CD4-positive, alpha-beta T cell treated with Interleukin-12 subunit alpha and Interleukin-12 subunit beta, for 1 hour (primary cell): ENCODE results near the gene CAMTA1.

Source experiments
- DNase-seq: peaks from one replicate; pipeline ENCODE4 v3.0.0-alpha.2; 2020

Gene CAMTA1

GRCh38 chr1:7495962-7496361 lies 710.7 kb downstream of the CAMTA1 start:
- DNase-seq: no peak

- no peak for DNase-seq
Observed at GRCh38 chr1:7497107-7497637, 711.9 kb downstream of the CAMTA1 start.

DNA sequence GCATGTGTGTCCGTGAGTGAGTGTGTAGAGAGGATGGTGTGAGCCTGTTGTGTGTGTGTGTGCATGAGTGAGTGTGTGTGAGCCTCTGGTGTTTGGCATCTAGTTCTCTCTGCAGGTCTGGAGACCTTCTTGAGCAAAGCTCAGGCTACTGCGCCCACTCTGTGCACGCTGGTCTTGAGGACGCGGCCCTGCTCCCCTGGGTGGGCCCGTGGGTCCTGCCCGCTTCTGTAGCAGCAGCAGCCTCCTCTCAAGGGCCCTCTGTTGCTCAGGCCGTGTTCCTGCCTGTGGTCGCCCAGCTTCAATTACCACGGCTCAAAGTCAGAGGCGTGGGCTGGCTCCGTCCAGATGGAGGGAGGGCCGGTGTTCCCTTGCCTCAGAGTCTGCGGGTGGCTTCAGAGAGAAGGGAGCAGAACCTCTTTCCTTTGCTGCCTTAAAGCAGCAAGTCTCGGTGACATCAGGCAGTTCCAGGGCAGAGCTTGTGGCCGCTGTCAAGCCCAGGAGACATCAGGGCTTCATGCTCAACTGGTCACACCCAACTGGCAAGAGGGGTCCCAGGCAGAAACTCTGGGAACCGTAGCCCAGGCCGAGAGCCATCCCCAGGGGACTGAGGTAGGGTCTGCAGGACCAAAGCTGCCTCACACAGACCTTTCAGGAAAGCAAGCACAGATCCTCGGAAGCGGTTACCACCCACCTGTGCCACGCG lies 715.3 kb downstream of the CAMTA1 start:
- no peak for DNase-seq

DNA sequence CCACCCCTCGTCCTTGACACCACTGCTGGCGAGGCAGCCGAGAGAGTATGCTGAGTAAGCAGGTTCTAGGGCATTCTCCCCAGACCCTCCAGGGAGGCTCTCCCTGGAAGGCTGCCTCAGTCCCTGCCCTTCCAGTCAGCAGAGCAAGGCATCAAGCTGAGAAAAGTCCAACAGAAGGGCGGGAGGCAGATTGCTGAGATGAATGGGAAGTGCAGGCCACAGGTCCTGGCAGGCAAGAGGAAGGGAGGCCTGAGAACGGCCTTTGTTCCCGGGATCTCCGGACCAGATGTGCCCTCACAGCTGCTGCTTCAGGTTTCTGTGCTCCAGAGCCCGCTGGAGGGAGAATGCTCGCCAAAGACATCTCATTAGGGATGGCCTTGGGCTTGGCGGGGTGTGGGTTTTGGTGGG lies 715.8 kb downstream of the CAMTA1 start:
- no peak for DNase-seq

- no peak for DNase-seq
Observed at GRCh38 chr1:7501723-7502603, 716.7 kb downstream of the CAMTA1 start.

DNA sequence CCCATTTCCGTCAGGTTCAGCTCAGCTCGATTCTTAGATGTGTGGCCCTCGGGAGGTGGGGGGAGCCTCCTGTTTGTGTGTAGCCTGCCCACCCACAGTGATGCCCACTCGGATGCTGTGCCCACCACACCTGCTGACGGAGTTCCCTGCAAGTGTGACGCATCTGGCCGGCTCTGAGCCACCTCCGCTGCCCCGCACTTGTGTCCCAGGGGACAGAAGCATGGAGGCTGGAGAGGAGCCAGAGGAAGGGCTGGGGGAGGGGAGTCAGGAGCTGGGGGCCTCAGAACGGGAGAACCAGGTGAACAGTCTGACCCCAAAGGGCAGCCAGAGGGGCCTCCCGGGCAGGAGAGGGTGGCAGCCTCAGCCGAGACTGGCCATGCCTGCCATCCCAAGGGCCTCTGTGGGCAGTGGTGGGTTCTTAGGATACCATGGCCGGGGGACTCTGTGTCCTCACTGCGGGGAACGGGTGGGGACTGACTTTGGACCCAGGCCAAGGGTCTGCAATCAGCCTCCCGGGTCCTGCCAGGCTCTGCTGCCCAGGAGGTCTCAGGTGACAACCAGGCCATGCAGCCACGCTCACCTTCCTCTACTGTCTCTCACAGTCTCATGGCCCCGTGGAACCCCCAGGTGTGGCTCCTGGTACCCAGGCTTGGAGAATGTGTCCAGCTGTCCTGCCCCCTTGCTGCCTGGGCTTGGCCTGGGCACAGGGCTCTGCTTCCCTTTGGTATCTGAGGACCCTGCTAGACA lies 718.6 kb downstream of the CAMTA1 start:
- DNase-seq: no peak

- DNase-seq: no peak
Observed at GRCh38 chr1:7504438-7504720, 719.1 kb downstream of the CAMTA1 start.

DNA sequence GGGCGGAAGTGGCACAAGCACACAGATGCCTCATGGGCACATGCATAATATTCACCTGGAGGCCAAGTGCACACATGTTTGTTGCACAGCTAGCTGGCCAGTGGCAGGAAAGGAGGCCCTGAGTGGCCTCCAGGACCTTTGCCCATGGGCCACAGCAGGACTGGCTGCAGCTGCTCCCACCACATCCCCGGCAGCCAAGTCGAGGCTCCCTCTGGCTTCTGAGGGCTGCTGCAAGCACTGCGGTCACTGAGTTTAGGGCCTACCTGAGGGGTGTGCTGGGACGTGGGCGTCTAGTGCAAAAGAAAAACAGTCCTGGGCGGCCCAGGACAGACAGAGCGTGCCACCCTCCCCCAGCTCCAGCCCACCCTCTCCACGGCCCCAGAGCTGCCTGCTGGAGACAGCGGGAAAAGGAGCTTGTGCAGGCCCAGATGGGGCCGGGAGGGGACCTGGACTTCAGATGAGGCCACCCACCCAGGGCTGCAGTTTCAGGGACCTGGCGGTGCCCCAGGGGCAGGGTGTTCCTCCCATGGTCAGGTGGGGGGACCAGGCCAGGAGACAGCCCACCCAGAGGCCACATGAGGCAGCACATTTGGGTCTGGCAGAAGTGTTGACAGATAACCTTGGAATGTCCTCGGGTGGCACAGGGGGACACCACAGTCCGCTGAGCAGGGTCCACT lies 720.0 kb downstream of the CAMTA1 start:
- no peak for DNase-seq

DNA sequence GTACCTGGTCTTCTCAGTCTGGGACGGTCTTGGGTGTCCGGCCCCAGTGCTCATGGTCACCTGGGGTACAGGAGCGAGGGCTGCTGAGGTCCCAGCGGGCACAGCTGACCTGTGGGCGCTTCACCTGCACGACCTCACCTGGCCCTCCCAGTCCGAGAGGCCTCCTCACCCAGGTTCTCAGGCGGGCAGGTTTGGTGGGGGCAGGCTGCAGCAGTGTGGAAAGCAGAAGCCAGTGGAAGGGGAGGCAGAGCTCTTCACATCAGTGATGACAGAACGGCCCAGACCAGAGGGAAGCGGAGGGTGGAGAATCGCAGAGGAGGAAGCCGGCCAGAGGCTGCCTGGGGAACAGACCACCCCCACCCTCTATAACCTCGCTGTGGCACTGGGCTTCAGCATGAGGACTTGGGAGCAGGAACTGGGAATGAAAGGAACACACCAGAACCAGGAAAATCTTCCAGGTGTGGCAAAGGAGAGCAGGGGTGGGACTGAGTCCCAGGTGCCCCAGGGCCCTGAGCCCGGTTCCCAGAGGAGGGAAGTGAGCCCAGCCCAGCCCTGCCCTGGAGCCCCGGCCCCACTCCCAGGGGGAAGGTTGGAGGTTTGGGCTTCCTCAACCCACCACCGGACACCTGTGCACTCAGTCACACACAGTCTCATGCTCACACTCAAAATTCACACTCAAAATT lies 720.7 kb downstream of the CAMTA1 start:
- DNase-seq: no peak

GRCh38 chr1:7506454-7507284 lies 721.4 kb downstream of the CAMTA1 start:
- DNase-seq: no peak

GRCh38 chr1:7507285-7508019 lies 722.2 kb downstream of the CAMTA1 start:
- no peak for DNase-seq

DNA sequence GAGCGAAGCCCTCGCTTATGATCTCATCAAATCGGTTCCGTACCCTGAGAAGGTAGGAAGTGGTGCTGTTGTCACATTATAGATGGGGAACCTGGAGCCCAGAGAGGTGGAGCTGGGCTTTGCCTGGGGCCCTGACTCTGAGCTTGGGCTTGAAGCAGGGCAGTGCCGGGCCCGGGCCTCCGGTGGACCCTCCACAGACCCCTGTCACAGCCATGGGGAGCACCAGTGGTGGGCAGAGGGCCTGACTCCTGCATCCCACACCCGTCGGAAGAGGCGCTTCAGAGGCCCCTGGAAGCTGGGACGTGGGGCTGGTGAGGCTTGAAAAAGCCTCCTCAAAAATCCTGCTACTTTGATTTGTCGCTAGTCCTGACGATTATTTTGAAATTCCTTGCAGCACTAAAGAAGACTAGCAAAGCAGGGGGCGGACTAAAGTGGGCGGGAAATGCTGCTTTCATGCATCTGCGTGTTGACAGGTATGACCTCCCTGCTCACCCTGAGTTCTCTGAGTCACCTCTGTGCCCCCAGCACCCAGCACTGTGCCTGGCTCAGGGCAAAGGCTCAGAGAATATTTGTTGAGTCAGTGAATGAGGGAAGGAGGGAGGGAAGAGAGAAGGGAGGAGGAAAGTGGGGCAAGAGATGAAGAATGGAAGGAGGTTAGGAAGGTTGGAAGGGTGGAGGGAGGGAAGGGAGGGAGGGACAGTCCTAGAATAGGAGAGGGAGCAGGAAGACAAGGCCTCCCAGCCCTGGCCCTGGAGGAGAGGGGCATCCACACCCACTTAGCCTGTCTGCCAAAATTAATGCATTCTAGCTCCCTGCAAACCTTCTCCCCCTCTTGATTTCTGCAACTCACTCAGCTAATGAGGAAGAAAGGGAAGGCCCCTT lies 723.0 kb downstream of the CAMTA1 start:
- no peak for DNase-seq

DNA sequence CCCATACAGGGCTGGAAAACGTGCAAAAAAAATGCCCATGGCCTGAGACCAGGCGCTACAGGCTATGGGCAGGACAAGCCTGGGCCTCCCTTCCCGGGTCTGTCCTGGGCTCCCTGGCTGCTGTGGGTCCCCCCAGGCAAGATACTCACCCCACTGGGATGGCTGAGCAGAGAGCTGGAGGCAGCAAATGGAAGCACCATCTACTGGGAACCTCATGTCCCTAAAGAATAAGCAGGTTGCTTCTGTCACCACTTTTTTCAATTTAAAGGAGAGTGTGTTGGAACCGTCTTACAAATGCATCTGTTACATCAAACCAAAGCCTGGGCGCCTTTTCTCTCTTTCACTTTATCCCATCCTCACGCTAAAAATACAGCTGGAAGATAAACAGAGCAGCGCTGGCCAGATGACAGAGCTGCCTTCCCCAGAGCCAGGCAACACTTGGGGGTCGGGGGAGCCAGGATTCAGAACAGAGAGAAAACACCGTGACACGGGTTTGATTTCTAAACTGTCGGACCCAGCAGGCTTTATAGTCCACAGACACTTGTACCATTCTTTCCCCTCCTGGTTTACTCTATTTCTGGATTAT lies 723.8 kb downstream of the CAMTA1 start:
- no peak for DNase-seq

DNA sequence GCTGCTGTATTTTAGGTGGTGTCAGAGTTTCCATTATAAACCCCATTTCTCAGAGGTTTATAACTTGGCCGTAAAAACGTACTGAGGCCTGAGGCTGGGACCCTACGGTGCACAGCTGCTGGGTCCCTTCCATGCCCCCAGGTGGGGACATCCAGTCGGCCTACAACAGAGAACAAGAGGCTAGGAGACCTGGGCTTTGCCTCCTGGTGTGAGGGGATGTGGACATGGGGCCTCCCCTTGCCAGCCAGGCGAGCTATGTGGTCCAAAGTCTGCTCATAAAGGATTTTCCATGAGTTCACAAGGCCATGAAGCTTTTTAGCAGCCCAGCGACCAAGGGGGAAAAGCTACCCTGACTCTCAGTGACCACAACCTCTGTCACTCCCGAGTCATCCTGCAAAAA lies 724.3 kb downstream of the CAMTA1 start:
- DNase-seq: no peak

GRCh38 chr1:7510389-7510931 lies 725.2 kb downstream of the CAMTA1 start:
- DNase-seq: no peak

GRCh38 chr1:7511381-7511780 lies 726.1 kb downstream of the CAMTA1 start:
- DNase-seq: no peak

DNA sequence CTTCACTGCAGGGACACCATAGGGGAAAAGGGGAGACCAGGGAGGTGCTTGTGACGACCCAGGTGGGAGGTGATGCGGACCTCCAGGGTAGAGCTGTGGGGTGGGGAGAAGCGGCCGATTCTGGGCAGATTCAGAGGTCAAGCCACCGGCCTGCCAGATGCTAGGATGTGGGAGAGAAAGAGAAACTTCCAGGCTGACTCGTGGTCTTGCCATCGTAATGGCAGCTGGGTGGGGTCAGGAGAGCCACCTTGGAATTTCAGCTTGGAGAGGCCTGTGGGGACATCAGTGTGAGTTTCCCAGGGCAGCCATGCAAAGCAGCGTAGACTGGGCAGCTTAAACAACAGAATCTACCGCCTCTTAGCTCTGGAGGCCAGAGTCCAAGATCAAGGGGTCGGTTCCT lies 727.8 kb downstream of the CAMTA1 start:
- DNase-seq: no peak

GRCh38 chr1:7515175-7515574 lies 729.9 kb downstream of the CAMTA1 start:
- DNase-seq: no peak

DNA sequence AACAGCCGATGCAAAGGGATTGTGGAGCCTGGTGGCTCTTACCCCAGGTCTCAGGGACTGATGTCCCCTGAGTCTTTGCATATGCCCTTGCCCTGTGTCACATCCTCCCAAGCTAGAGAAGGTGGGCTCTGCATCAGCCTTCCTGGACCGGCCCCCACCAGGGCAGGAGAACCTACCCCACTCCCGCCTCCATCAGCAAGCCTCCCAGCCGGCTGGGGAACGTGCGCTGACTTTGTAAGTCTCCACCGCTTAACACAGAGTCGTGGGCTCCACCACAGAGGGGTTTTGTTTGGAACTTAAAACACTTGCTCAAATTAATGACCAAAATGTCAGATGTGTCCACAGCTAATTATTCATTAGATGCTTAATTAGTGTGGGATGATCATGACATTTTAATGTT lies 730.6 kb downstream of the CAMTA1 start:
- no peak for DNase-seq
